Mesenchymal stem cell (in vitro differentiated cells and primary cell): ENCODE results near the gene AHCYL1.

Source experiments
- DNase-seq: peaks from one replicate; pipeline ENCODE4 v3.0.0-alpha.2; 2013
- H2AFZ ChIP-seq: one replicate; pipeline ENCODE4 v1.6.1; 2013; ENCODE audit warnings: low read depth, mild to moderate bottlenecking, control low read depth, inconsistent platforms, low read length, moderate library complexity
- H2AK5ac ChIP-seq: 2 replicates; pipeline ENCODE4 v1.6.1; 2013; ENCODE audit warnings: low read length, moderate library complexity, mild to moderate bottlenecking, inconsistent platforms; ENCODE audit not compliant: severe bottlenecking
- H2BK120ac ChIP-seq: one replicate; pipeline ENCODE4 v1.6.1; 2013; ENCODE audit warnings: low read depth, mild to moderate bottlenecking, inconsistent platforms, low read length, moderate library complexity
- H2BK12ac ChIP-seq, 2 experiments: one replicate each; pipeline ENCODE4 v1.6.1; 2013; ENCODE audit warnings: inconsistent platforms in 2 of 2, low read length in 2 of 2, mild to moderate bottlenecking in 2 of 2, moderate library complexity in 2 of 2, control low read depth in 1 of 2
- H2BK15ac ChIP-seq: one replicate; pipeline ENCODE4 v1.6.1; 2013; ENCODE audit warnings: mild to moderate bottlenecking, low read depth, inconsistent platforms; ENCODE audit not compliant: poor library complexity, severe bottlenecking
- H2BK5ac ChIP-seq: 2 replicates; pipeline ENCODE4 v1.6.1; 2013; ENCODE audit warnings: low read depth, mild to moderate bottlenecking, low read length, control low read depth, inconsistent platforms; ENCODE audit not compliant: poor library complexity, severe bottlenecking
- H3K14ac ChIP-seq, 2 experiments: one replicate each; pipeline ENCODE4 v1.6.1; 2013; ENCODE audit warnings: inconsistent platforms in 2 of 2, low read length in 2 of 2, control low read depth in 1 of 2, mild to moderate bottlenecking in 1 of 2, moderate library complexity in 1 of 2
- H3K18ac ChIP-seq, 2 experiments: one replicate each; pipeline ENCODE4 v1.6.1; 2013; ENCODE audit warnings: inconsistent platforms in 2 of 2, low read length in 2 of 2, control low read depth in 1 of 2, low read depth in 1 of 2, mild to moderate bottlenecking in 1 of 2
- H3K23ac ChIP-seq, 2 experiments: one replicate each; pipeline ENCODE4 v1.6.1; 2013; ENCODE audit warnings: inconsistent platforms in 2 of 2, low read length in 2 of 2, mild to moderate bottlenecking in 2 of 2, moderate library complexity in 2 of 2, control low read depth in 1 of 2
- H3K27ac ChIP-seq: 2 replicates; pipeline ENCODE4 v1.5.1; 2013; ENCODE audit warnings: mild to moderate bottlenecking, moderate library complexity, low read length, control low read depth, inconsistent platforms; ENCODE audit not compliant: poor library complexity, severe bottlenecking
- H3K27me3 ChIP-seq, 2 experiments: 2 replicates each; pipeline versions ENCODE4 v1.6.1 to v1.7.0; 2013; ENCODE audit warnings: low read length in 2 of 2, mild to moderate bottlenecking in 2 of 2, moderate library complexity in 2 of 2, control low read depth in 1 of 2, inconsistent platforms in 1 of 2; ENCODE audit not compliant: control insufficient read depth in 1 of 2, insufficient read depth in 1 of 2
- H3K36me3 ChIP-seq, 2 experiments: 2 replicates each; pipeline versions ENCODE4 v1.6.1 to v1.7.0; 2013; ENCODE audit warnings: low read length in 2 of 2, control low read depth in 1 of 2, inconsistent platforms in 1 of 2, low read depth in 1 of 2, mild to moderate bottlenecking in 1 of 2; ENCODE audit not compliant: insufficient read depth in 2 of 2, control insufficient read depth in 1 of 2
- H3K4ac ChIP-seq, 2 experiments: one replicate each; pipeline ENCODE4 v1.6.1; 2013; ENCODE audit warnings: inconsistent platforms in 2 of 2, low read length in 2 of 2, mild to moderate bottlenecking in 2 of 2, moderate library complexity in 2 of 2, control low read depth in 1 of 2, low read depth in 1 of 2
- H3K4me1 ChIP-seq: 2 replicates; pipeline ENCODE4 v1.6.1; 2013; ENCODE audit warnings: low read depth, low read length, control low read depth; ENCODE audit not compliant: control insufficient read depth, insufficient read depth
- H3K4me2 ChIP-seq: 2 replicates; pipeline ENCODE4 v1.6.1; 2013; ENCODE audit warnings: low read length, mild to moderate bottlenecking, inconsistent platforms; ENCODE audit not compliant: poor library complexity, severe bottlenecking
- H3K4me3 ChIP-seq, 2 experiments: 2 replicates each; pipeline versions ENCODE4 v1.5.1 to v1.7.0; 2013; ENCODE audit warnings: low read length in 2 of 2, mild to moderate bottlenecking in 2 of 2, control low read depth in 1 of 2, low read depth in 1 of 2; ENCODE audit not compliant: insufficient read depth in 1 of 2
- H3K79me1 ChIP-seq: replicated peaks from 2 replicates; pipeline ENCODE4 v1.6.1; 2013; ENCODE audit warnings: mild to moderate bottlenecking, control low read depth, low read length, inconsistent platforms; ENCODE audit not compliant: poor library complexity, severe bottlenecking
- H3K9ac ChIP-seq: 2 replicates; pipeline ENCODE4 v1.7.0; 2013; ENCODE audit warnings: mild to moderate bottlenecking, low read length, moderate library complexity
- H3K9me3 ChIP-seq: 2 replicates; pipeline ENCODE4 v1.7.0; 2013; ENCODE audit warnings: mild to moderate bottlenecking, low read length; ENCODE audit not compliant: control insufficient read depth
- H4K8ac ChIP-seq: one replicate; pipeline ENCODE4 v1.6.1; 2013; ENCODE audit warnings: inconsistent platforms, mild to moderate bottlenecking, low read length, moderate library complexity
- H4K91ac ChIP-seq: one replicate; pipeline ENCODE4 v1.6.1; 2013; ENCODE audit warnings: mild to moderate bottlenecking, low read length, inconsistent platforms
- WGBS: methylation state at CpG from one replicate; pipeline ENCODE4 v1.1.7; 2013; ENCODE audit warnings: mixed read lengths; 5-methylcytosine and 5-hydroxymethylcytosine counted together

The AHCYL1 gene

DNA sequence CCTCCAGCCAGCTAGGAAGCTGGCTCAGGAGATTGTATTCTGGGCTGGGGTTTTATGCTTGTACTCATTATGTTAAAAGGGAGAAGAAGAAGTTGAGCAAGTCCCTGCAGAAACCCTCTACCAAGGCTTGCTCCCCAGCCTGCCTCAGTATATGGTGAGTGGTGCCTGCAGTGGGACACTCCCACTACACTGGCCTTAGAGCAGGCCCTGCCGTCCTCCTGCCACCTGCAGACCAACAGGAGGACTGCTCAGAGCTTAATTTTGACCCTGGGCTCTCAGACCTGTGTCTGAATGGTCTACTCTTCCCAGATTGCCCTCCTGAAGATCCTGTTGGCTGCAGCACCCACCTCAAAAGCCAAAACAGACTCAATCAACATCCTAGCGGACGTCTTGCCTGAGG, 62.9 kb downstream of the AHCYL1 start:
- H3K4ac ChIP-seq, result no peak overlapping the region
- H2BK120ac ChIP-seq, result no peak overlapping the region
- no peak overlapping the region for H2BK5ac ChIP-seq
- no peak overlapping the region for H3K23ac ChIP-seq
- no peak overlapping the region for H3K27ac ChIP-seq
- H3K14ac ChIP-seq, result no peak overlapping the region
- no peak overlapping the region for H4K8ac ChIP-seq
- H3K4me3 ChIP-seq, result no peak overlapping the region
- H3K9ac ChIP-seq, result no peak overlapping the region
- peaks cover 29% of the 10 kb centered on the region for H3K79me1 ChIP-seq
- H2AFZ ChIP-seq, result no peak overlapping the region
- H4K91ac ChIP-seq, result no peak overlapping the region
- no peak overlapping the region for H3K4me2 ChIP-seq
- peaks cover 78 to 96% of the 10 kb centered on the region in 2 experiments for H3K36me3 ChIP-seq
- H3K9me3 ChIP-seq, result no peaks in the 10 kb centered on the region
- WGBS, result 89% methylated on average over 3 of the region's 3 CpGs
- H2BK15ac ChIP-seq, result no peak overlapping the region
- H2AK5ac ChIP-seq, result no peak overlapping the region
- no peaks in the 10 kb centered on the region for H3K4me1 ChIP-seq
- H2BK12ac ChIP-seq, result no peak overlapping the region
- H3K27me3 ChIP-seq, result no peaks in the 10 kb centered on the region
- no peak overlapping the region for H3K18ac ChIP-seq
- DNase-seq, result no peak

DNA sequence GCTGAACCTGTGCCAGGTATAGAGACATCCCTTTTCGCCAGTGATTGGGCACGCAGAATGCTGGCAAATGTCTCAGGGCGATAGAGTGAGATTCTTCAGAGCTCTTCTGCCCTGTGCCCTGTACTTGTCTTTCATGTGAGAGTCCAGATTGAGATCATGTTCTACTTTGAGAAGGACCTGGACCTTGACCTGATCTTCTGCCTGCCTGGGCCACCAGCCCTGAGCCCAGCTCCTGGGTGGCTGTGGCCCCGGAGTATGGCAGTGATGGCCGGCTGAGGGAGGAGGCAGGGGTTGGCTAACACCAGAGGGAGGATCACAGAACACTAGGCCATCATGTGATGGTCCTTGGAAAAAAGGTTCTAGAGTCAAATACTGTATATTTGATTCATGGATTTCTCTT, 63.7 kb downstream of the AHCYL1 start:
- over 99% methylated on average over 5 of the region's 5 CpGs for WGBS
- H2BK5ac ChIP-seq, result no peak overlapping the region
- H3K14ac ChIP-seq, result no peak overlapping the region
- peaks cover 79 to 96% of the 10 kb centered on the region in 2 experiments for H3K36me3 ChIP-seq
- peaks cover 2% of the 10 kb centered on the region for H3K4me1 ChIP-seq
- H2BK15ac ChIP-seq, result no peak overlapping the region
- H3K4me3 ChIP-seq, result no peak overlapping the region
- H4K91ac ChIP-seq, result no peak overlapping the region
- no peak overlapping the region for H3K4me2 ChIP-seq
- H2BK12ac ChIP-seq, result no peak overlapping the region
- no peak overlapping the region for H3K23ac ChIP-seq
- H3K27me3 ChIP-seq, result no peaks in the 10 kb centered on the region
- no peak overlapping the region for H3K4ac ChIP-seq
- no peak overlapping the region for H3K27ac ChIP-seq
- H2AK5ac ChIP-seq, result no peak overlapping the region
- H3K9ac ChIP-seq, result peak overlapping the region; percentile 4
- H2BK120ac ChIP-seq, result no peak overlapping the region
- H3K18ac ChIP-seq, result no peak overlapping the region
- H3K9me3 ChIP-seq, result no peaks in the 10 kb centered on the region
- H3K79me1 ChIP-seq, result peaks cover 26% of the 10 kb centered on the region
- no peak overlapping the region for H4K8ac ChIP-seq
- no peak for DNase-seq
- no peak overlapping the region for H2AFZ ChIP-seq

DNA sequence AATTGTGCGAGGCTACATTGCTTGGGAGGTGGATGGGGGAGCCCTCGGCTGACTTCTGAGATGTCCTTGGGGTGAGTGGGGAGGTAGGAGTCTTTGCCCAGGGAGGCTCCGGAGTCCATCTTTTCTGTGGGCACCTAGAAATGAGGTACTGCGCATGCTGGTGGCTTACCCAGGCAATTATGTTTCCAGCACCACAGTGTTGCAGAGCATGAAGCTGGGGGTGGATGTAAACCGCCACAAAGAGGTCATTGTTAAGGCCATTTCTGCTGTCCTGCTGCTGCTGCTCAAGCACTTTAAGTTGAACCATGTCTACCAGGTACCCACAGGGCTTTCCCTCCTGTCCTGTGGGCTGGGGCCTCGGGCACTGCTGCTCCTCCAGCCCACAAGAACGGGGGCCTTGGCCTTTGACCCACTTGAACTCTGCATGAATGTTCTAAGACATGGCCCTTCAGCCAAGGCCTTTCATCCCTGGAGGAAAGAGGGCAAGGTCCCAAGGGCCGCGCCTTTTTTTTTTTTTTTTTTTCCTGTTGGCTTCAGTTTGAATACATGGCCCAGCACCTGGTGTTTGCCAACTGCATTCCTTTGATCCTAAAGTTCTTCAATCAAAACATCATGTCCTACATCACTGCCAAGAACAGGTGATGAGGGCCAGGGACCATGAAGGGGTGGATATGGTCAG, 64.5 kb downstream of the AHCYL1 start:
- no peak overlapping the region for H2AK5ac ChIP-seq
- peaks cover 21% of the 10 kb centered on the region for H3K79me1 ChIP-seq
- H3K23ac ChIP-seq, result no peak overlapping the region
- H2AFZ ChIP-seq, result no peak overlapping the region
- no peak overlapping the region for H2BK120ac ChIP-seq
- H4K91ac ChIP-seq, result no peak overlapping the region
- 98% methylated on average over 9 of the region's 9 CpGs for WGBS
- DNase-seq, result no peak
- H3K27ac ChIP-seq, result no peak overlapping the region
- H3K14ac ChIP-seq, result no peak overlapping the region
- no peak overlapping the region for H2BK12ac ChIP-seq
- H3K4me3 ChIP-seq, result no peak overlapping the region
- H3K36me3 ChIP-seq, result peaks cover 78 to 96% of the 10 kb centered on the region in 2 experiments
- H3K27me3 ChIP-seq, result no peaks in the 10 kb centered on the region
- H3K4ac ChIP-seq, result no peak overlapping the region
- no peak overlapping the region for H3K4me2 ChIP-seq
- no peak overlapping the region for H2BK15ac ChIP-seq
- H3K9ac ChIP-seq, result peak overlapping the region; percentile 72
- no peak overlapping the region for H4K8ac ChIP-seq
- no peak overlapping the region for H2BK5ac ChIP-seq
- no peaks in the 10 kb centered on the region for H3K9me3 ChIP-seq
- H3K18ac ChIP-seq, result no peak overlapping the region
- H3K4me1 ChIP-seq, result peaks cover 2% of the 10 kb centered on the region

DNA sequence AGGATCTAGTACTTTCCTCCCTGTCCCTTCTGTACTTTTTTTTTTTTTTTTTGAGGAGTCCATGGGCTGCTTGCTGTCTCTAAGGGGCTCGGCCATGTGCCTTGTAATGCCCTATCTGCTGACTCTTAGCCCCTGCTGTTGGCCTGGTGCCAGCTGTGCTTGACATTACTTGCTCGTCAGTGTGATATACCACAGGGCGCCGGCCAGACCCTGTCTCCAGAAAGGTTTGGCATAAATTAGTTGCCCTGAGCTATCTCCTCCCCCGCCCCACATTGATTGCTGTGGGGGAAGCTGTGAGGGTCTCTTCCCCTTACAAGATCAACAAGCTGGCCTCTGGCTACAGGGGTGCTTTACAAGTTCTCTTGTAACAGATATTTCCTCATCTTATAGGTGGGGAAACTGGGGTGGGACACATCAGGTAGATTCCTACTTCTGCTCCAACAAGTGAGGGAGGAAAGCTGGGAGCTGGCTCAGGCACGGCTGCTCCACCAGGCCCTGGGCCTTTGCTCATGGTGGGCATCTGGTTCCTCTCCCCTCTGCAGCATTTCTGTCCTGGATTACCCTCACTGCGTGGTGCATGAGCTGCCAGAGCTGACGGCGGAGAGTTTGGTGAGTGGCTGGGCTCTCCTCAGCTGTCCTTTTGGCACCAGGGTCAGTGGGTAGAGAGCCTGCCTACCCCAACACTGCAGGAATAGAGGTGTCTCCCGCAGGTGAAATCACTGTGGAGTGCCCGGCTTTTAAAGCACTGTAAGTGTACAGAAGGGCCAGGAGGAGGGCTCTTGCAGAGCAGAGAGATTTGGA, 65.4 kb downstream of the AHCYL1 start:
- Histone ChIP-seq H3K79me1 (peaks cover 23% of the 10 kb centered on the region), H3K36me3 (peaks cover 83 to 96% of the 10 kb centered on the region in 2 experiments), H3K9ac (peak overlapping the region; percentile 72), H2BK15ac (no peak overlapping the region), H2AFZ (no peak overlapping the region), H3K23ac (no peak overlapping the region), H3K18ac (no peak overlapping the region), H3K4ac (no peak overlapping the region), H2BK12ac (no peak overlapping the region), H4K91ac (no peak overlapping the region), H3K9me3 (no peaks in the 10 kb centered on the region), H4K8ac (no peak overlapping the region), H3K27ac (no peak overlapping the region), H2AK5ac (no peak overlapping the region), H2BK5ac (no peak overlapping the region), H3K4me3 (peak overlapping the region in 1 of 2 experiments; percentile 49), H3K4me1 (peaks cover 4% of the 10 kb centered on the region), H3K27me3 (no peaks in the 10 kb centered on the region), H2BK120ac (no peak overlapping the region), H3K4me2 (no peak overlapping the region), H3K14ac (no peak overlapping the region)
- 88% methylated on average over 10 of the region's 11 CpGs for WGBS
- no peak for DNase-seq
